Left ventricle myocardium inferior (tissue), 1 donor: Measurements from ENCODE around the gene GTSE1. TPM values are rescaled to one million over a fixed set of nuclear protein-coding genes. Genes with fewer than 3 reads are reported as not detected.
A peak's percentile ranks its signal among the peaks of the same experiment; 100 is the strongest.

Experiments
- DNase-seq: peaks from one replicate; pipeline ENCODE4 v3.0.0-alpha.2; 2020
- H3K27ac ChIP-seq: fragments of 200-600 bp; replicated peaks from 2 replicates; pipeline ENCODE4 v1.8.0; 2021
- H3K27me3 ChIP-seq: fragments of 200-600 bp; 2 replicates; pipeline ENCODE4 v1.8.0; 2021; ENCODE audit warnings: low read depth
- H3K36me3 ChIP-seq: fragments of 200-600 bp; 2 replicates; pipeline ENCODE4 v1.8.0; 2021
- H3K4me1 ChIP-seq: fragments of 200-600 bp; 2 replicates; pipeline ENCODE4 v1.8.0; 2021
- H3K4me3 ChIP-seq: fragments of 200-600 bp; 2 replicates; pipeline ENCODE4 v1.8.0; 2021; ENCODE audit warnings: mild to moderate bottlenecking, moderate library complexity
- H3K9me3 ChIP-seq: fragments of 200-600 bp; replicated peaks from 2 replicates; pipeline ENCODE4 v1.8.0; 2021
- CTCF ChIP-seq: fragments of 200-600 bp; IDR thresholded peaks from 2 replicates; pipeline ENCODE4 v1.8.0; 2021; ENCODE audit warnings: antibody characterized with exemption, mild to moderate bottlenecking, borderline replicate concordance
- intact Hi-C: fragments of 100-400 bp; cut with micrococcal nuclease; formaldehyde crosslinking; loops from one replicate; pipeline ENCODE4 v1.11.0; 2022
- total RNA-seq: library from RNA; stranded (reverse); fragmentation: NEBNext Ultra II Directional; extraction: Animal tissue kit (Norgen Biotek cat#: 25700); gene quantifications from one replicate; pipeline ENCODE4 v1.2.1, GENCODE V29; 2021
- donor health status: DM: no; HTN: yes; CAD: no; lungs with severe emphysema.

GTSE1 gene
- total RNA-seq, 1 donor from 2014 or later, result 0.25 TPM

GRCh38 chr22:46251266-46251665 lies 45.4 kb upstream of the GTSE1 start:
- Histone ChIP-seq H3K27ac (peak overlapping the region; percentile 96), H3K4me3 (peak overlapping the region; percentile 93), H3K27me3 (no peaks in the 10 kb centered on the region), H3K36me3 (no peaks in the 10 kb centered on the region), H3K4me1 (peaks cover 59% of the 10 kb centered on the region), H3K9me3 (no peaks in the 10 kb centered on the region)
- DNase-seq, result no peak
- intact Hi-C loops, result no loop called here
- TF ChIP-seq CTCF, result no peak

- no peaks in the 10 kb centered on the region for H3K9me3 ChIP-seq
- no peaks in the 10 kb centered on the region for H3K27me3 ChIP-seq
- intact Hi-C loops, result no loop called here
- DNase-seq, result no peak
- peaks cover 53% of the 10 kb centered on the region for H3K4me1 ChIP-seq
- no peak overlapping the region for H3K27ac ChIP-seq
- no peaks in the 10 kb centered on the region for H3K36me3 ChIP-seq
- no peak overlapping the region for H3K4me3 ChIP-seq
- no peak for TF ChIP-seq CTCF
Measured at GRCh38 chr22:46251816-46252380, 44.8 kb upstream of the GTSE1 start.

GRCh38 chr22:46256358-46256958 lies 40.2 kb upstream of the GTSE1 start:
- intact Hi-C loops, result no loop called here

GRCh38 chr22:46259374-46259773 lies 37.3 kb upstream of the GTSE1 start:
- Histone ChIP-seq H3K27ac (no peak overlapping the region), H3K9me3 (no peaks in the 10 kb centered on the region), H3K4me3 (no peak overlapping the region), H3K36me3 (no peaks in the 10 kb centered on the region), H3K4me1 (peaks cover 5% of the 10 kb centered on the region), H3K27me3 (no peaks in the 10 kb centered on the region)
- DNase-seq, result no peak
- no peak for TF ChIP-seq CTCF
- intact Hi-C loops, result no loop called here

More at GRCh38 chr22:46256358-46256958, 40.2 kb upstream of the GTSE1 start:
- no peaks in the 10 kb centered on the region for H3K36me3 ChIP-seq
- peaks cover 9% of the 10 kb centered on the region for H3K4me1 ChIP-seq
- DNase-seq, result no peak
- no peak overlapping the region for H3K27ac ChIP-seq
- no peak overlapping the region for H3K4me3 ChIP-seq
- no peaks in the 10 kb centered on the region for H3K9me3 ChIP-seq
- H3K27me3 ChIP-seq, result no peaks in the 10 kb centered on the region
- no peak for TF ChIP-seq CTCF

GRCh38 chr22:46260038-46260437 lies 36.6 kb upstream of the GTSE1 start:
- Histone ChIP-seq H3K9me3 (no peaks in the 10 kb centered on the region), H3K27me3 (no peaks in the 10 kb centered on the region), H3K36me3 (no peaks in the 10 kb centered on the region), H3K4me1 (peaks cover 5% of the 10 kb centered on the region), H3K27ac (no peak overlapping the region), H3K4me3 (no peak overlapping the region)
- DNase-seq, result no peak
- TF ChIP-seq CTCF, result no peak
- intact Hi-C loops, result no loop called here
